Lung (tissue), 12 donors: Measurements from ENCODE around the gene OR10J5. TPM values are rescaled to one million over a fixed set of nuclear protein-coding genes. Genes with fewer than 3 reads are reported as not detected.
"Not testable (repeated sequence)": the region's sequence is repeated elsewhere in the genome, so short reads cannot be mapped to it uniquely, and the experiment has no call there.

ENCODE experiments used
- ATAC-seq: fragments of 200-7000 bp; cut with Tn5 transposase; one replicate; pipeline ENCODE4 v1.9.1; 2020; ENCODE audit warnings: moderate number of reproducible peaks; ENCODE audit not compliant: insufficient read depth, low FRiP score
- DNase-seq, 3 donors: peaks; one replicate each; pipeline ENCODE4 v3.0.0-alpha.2; 2013 to 2017
- H3K27ac ChIP-seq, 2 donors: one replicate each; pipeline ENCODE4 v1.5.1; 2013; ENCODE audit warnings: mild to moderate bottlenecking in 2 of 2, moderate library complexity in 2 of 2, control low read depth in 1 of 2, inconsistent platforms in 1 of 2, low read depth in 1 of 2, low read length in 1 of 2
- H3K27me3 ChIP-seq, 3 donors: one replicate each; pipeline ENCODE4 v1.5.1; 2013; ENCODE audit warnings: low read length in 2 of 3; ENCODE audit not compliant: control insufficient read depth in 3 of 3, insufficient read depth in 3 of 3
- H3K36me3 ChIP-seq, 4 donors: one replicate each; pipeline ENCODE4 v1.5.1; 2013; ENCODE audit warnings: low read length in 4 of 4, mild to moderate bottlenecking in 1 of 4, moderate library complexity in 1 of 4; ENCODE audit not compliant: control insufficient read depth in 4 of 4, insufficient read depth in 4 of 4
- H3K4me1 ChIP-seq, 5 donors: one replicate each; pipeline ENCODE4 v1.5.1; 2013; ENCODE audit warnings: low read length in 5 of 5, mild to moderate bottlenecking in 2 of 5, moderate library complexity in 1 of 5; ENCODE audit not compliant: control insufficient read depth in 5 of 5, insufficient read depth in 5 of 5
- H3K4me3 ChIP-seq: one replicate; pipeline ENCODE4 v1.5.1; 2013; ENCODE audit warnings: mild to moderate bottlenecking, control low read depth, moderate library complexity
- H3K9ac ChIP-seq, 2 donors: one replicate each; pipeline ENCODE4 v1.5.1; 2013; ENCODE audit warnings: low read length in 2 of 2, control low read depth in 1 of 2; ENCODE audit not compliant: insufficient read depth in 1 of 2
- H3K9me3 ChIP-seq, 4 donors: one replicate each; pipeline ENCODE4 v1.5.1; 2013; ENCODE audit warnings: low read length in 3 of 4, mild to moderate bottlenecking in 1 of 4, moderate library complexity in 1 of 4; ENCODE audit not compliant: control insufficient read depth in 4 of 4, insufficient read depth in 3 of 4
- WGBS, 2 donors: extraction: QIAGEN DNeasy Blood & Tissue Kit; methylation state at CpG; one replicate each; pipeline ENCODE4 v1.1.7; 2013; 5-methylcytosine and 5-hydroxymethylcytosine counted together
- polyA plus RNA-seq, 2 donors: library from polyadenylated mRNA; stranded (reverse); fragments of 200-250 nt; gene quantifications; one replicate each; pipeline ENCODE4 v1.2.1, GENCODE V29; 2013
- total RNA-seq, 2 donors: library from RNA; depleted of rRNA in 1 of 2; stranded (reverse); fragments of >200 nt in 1 of 2; gene quantifications; one replicate each; pipeline ENCODE4 v1.2.1, GENCODE V29; 2014 to 2021
- TF ChIP-seq, protein P1 (sequence below): IDR thresholded peaks from 2 replicates; pipeline ENCODE4 v1.5.1; 2012; ENCODE audit warnings: mild to moderate bottlenecking; ENCODE audit errors: control extremely low read depth, extremely low read depth
- donor health status: control.
- donor health status: control.
- donor health status: Bipolar disorder and iron deficiency.
- donor health status: healthy.
- donor health status: DM: yes; HTN: yes; CAD: no.

OR10J5 gene
- total and polyA plus RNA-seq, 4 donors, result not detected

GRCh38 chr1:159532922-159533321 lies 2.9 kb downstream of the OR10J5 start:
- Histone ChIP-seq H3K4me3 (no peak overlapping the region), H3K36me3 (no peaks in the 10 kb centered on the region), H3K27me3 (no peaks in the 10 kb centered on the region), H3K4me1 (no peaks in the 10 kb centered on the region), H3K9me3 (peaks cover 0 to 7% (median 0%) of the 10 kb centered on the region in 4 donors), H3K27ac (no peak overlapping the region), H3K9ac (no peak overlapping the region)
- TF ChIP-seq, protein P1, sequence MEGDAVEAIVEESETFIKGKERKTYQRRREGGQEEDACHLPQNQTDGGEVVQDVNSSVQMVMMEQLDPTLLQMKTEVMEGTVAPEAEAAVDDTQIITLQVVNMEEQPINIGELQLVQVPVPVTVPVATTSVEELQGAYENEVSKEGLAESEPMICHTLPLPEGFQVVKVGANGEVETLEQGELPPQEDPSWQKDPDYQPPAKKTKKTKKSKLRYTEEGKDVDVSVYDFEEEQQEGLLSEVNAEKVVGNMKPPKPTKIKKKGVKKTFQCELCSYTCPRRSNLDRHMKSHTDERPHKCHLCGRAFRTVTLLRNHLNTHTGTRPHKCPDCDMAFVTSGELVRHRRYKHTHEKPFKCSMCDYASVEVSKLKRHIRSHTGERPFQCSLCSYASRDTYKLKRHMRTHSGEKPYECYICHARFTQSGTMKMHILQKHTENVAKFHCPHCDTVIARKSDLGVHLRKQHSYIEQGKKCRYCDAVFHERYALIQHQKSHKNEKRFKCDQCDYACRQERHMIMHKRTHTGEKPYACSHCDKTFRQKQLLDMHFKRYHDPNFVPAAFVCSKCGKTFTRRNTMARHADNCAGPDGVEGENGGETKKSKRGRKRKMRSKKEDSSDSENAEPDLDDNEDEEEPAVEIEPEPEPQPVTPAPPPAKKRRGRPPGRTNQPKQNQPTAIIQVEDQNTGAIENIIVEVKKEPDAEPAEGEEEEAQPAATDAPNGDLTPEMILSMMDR, result no peak
- DNase-seq (no peak), ATAC-seq (no peak)

GRCh38 chr1:159524792-159525191 lies 11.0 kb downstream of the OR10J5 start:
- WGBS, 2 donors, result 64 to 76% methylated on average over 2 of the region's 2 CpGs
- not testable (repeated sequence) for H3K4me3 ChIP-seq, ATAC-seq, H3K27ac ChIP-seq, H3K27me3 ChIP-seq, H3K36me3 ChIP-seq, H3K9me3 ChIP-seq, DNase-seq, H3K4me1 ChIP-seq, H3K9ac ChIP-seq

GRCh38 chr1:159510229-159510541 lies 25.6 kb downstream of the OR10J5 start:
- Histone ChIP-seq H3K4me3 (no peak overlapping the region), H3K9ac (no peak overlapping the region), H3K36me3 (no peaks in the 10 kb centered on the region), H3K9me3 (peaks cover 0 to 4% (median 1%) of the 10 kb centered on the region in 4 donors), H3K4me1 (no peaks in the 10 kb centered on the region), H3K27me3 (no peaks in the 10 kb centered on the region), H3K27ac (no peak overlapping the region)
- ATAC-seq, result no peak
- WGBS, 2 donors, result 49 to 56% methylated on average over 2 of the region's 2 CpGs
- DNase-seq, result no peak
- TF ChIP-seq, protein P1, result no peak

DNA sequence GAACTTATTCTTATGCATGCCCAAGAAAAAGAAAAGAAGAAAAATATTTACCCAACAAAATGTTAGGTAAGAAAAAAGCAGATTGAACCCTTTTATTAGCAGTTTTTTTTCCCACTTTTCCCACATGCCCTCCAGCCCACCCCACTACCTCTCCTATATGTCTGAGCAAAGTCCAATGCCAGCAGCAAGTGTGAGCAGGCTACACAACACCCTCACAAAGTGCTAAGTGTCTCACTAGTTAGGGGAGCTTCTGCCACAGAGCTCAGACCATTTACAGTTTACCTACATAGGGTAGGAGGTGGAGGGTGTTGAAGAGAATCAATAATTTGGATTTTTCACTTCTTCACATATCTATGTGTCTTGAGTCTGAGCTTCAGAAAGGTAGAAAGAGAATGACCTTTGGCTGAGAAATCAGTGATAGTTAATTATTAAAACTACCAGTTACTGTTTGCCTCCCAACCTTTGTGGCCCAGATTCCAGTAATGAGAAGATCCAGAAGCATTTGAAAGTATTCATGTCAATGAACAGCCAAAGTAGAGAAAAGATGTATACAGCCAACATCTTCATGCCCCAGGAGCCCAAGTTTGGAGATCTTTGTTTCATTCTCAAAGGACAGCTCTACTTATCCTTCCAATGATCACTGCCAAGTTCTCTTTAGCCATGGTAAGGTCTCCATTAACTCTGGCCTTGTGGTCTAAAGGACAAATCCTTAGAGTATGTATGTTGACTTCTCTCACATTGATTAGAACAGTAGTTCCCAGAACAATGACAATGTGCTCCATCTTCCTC lies 26.2 kb downstream of the OR10J5 start:
- H3K27me3 ChIP-seq, result no peaks in the 10 kb centered on the region
- DNase-seq (no peak), ATAC-seq (no peak)
- H3K36me3 ChIP-seq, result no peaks in the 10 kb centered on the region
- TF ChIP-seq, protein P1, result no peak
- H3K9ac ChIP-seq, result no peak overlapping the region
- H3K27ac ChIP-seq, result no peak overlapping the region
- no peaks in the 10 kb centered on the region for H3K4me1 ChIP-seq
- peaks cover 0 to 4% (median 1%) of the 10 kb centered on the region in 4 donors for H3K9me3 ChIP-seq
- no peak overlapping the region for H3K4me3 ChIP-seq
